ENCODE data around the gene RTN4. TPM values are rescaled to one million over a fixed set of nuclear protein-coding genes. Genes with fewer than 3 reads are reported as not detected.

The RTN4 gene
- polyA plus RNA-seq, 3 donors, result 111 to 163 (median 158) TPM

- Histone ChIP-seq H2AFZ (ENCODE audit: insufficient read depth, low read depth, low read length, poor library complexity, severe bottlenecking) (no peak overlapping the region), H3K27me3 (ENCODE audit: control insufficient read depth in 2 of 2, insufficient read depth in 2 of 2, low read length in 2 of 2) (no peaks in the 10 kb centered on the region), H3K4me3 (replicated peaks in 1 of 3; ENCODE audit: low read depth in 2 of 3, low read length in 3 of 3) (no peak overlapping the region), H3K27ac (ENCODE audit: low read depth in 1 of 2, low read length in 2 of 2) (peak overlapping the region in 1 of 2 donors; percentile 52), H3K4me2 (replicated peaks; ENCODE audit: extremely low read depth, low read length, poor library complexity, severe bottlenecking) (no peak overlapping the region), H3K36me3 (replicated peaks in 1 of 2; ENCODE audit: control insufficient read depth in 1 of 2, insufficient read depth in 2 of 2, low read length in 2 of 2) (no peaks in the 10 kb centered on the region), H4K20me1 (ENCODE audit: insufficient read depth, low read length) (peaks cover 100% of the 10 kb centered on the region), H3K4me1 (ENCODE audit: control insufficient read depth in 1 of 2, insufficient read depth in 2 of 2, low read length in 2 of 2) (peaks cover 44 to 63% of the 10 kb centered on the region in 2 donors), H3K9me3 (replicated peaks in 1 of 2; ENCODE audit: control insufficient read depth in 1 of 2, insufficient read depth in 1 of 2, low read length in 2 of 2) (no peaks in the 10 kb centered on the region), H3K79me2 (ENCODE audit: insufficient read depth, low read length) (peaks cover 100% of the 10 kb centered on the region), H3K9ac (ENCODE audit: insufficient read depth, low read length, poor library complexity, severe bottlenecking) (no peak overlapping the region)
- no CpG with 5 or more reads among the region's 1 CpG for WGBS (ENCODE audit: insufficient coverage)
- DNase-seq, result no peak
- H3K27ac Mint-ChIP-seq, result peak overlapping the region in 4 of 7 donors; percentile 20 to 77 (median 46)
- H3K4me3 Mint-ChIP-seq, result no peak overlapping the region
- H3K36me3 Mint-ChIP-seq, result peaks cover 0 to 6% of the 10 kb centered on the region in 2 donors
- intact Hi-C loops (cut with micrococcal nuclease), result no loop called here
- TF ChIP-seq, protein P1, sequence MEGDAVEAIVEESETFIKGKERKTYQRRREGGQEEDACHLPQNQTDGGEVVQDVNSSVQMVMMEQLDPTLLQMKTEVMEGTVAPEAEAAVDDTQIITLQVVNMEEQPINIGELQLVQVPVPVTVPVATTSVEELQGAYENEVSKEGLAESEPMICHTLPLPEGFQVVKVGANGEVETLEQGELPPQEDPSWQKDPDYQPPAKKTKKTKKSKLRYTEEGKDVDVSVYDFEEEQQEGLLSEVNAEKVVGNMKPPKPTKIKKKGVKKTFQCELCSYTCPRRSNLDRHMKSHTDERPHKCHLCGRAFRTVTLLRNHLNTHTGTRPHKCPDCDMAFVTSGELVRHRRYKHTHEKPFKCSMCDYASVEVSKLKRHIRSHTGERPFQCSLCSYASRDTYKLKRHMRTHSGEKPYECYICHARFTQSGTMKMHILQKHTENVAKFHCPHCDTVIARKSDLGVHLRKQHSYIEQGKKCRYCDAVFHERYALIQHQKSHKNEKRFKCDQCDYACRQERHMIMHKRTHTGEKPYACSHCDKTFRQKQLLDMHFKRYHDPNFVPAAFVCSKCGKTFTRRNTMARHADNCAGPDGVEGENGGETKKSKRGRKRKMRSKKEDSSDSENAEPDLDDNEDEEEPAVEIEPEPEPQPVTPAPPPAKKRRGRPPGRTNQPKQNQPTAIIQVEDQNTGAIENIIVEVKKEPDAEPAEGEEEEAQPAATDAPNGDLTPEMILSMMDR (IDR thresholded peaks at IDR 0.05), result no peak
- H3K27me3 Mint-ChIP-seq (ENCODE audit: low read depth in 3 of 3), result no peaks in the 10 kb centered on the region
- H3K9me3 Mint-ChIP-seq, result no peaks in the 10 kb centered on the region
- H3K4me1 Mint-ChIP-seq, result peaks cover 45% of the 10 kb centered on the region
Measured at GRCh38 chr2:55029098-55029497, 21.2 kb downstream of the RTN4 start.

DNA sequence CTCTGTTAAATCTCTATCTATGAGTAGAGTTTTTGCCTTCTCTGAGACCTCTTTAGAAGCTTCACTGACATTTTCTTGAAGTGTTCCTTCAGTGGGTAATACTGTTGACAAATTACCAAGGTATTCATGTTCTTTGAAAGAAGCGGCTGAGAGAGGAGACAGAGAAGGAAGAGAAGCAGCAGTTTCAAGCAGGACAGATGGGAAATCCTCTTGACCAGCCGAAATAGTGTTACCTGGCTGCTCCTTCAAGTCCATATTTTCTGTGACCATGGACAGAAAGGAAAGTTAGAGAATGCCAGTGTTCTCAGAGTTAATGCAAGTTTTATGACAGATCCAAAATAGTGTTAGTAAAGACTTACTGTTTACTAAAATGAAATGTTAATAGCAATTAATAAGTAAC lies 23.0 kb downstream of the RTN4 start:
- Histone ChIP-seq H3K9me3 (replicated peaks in 1 of 2; ENCODE audit: control insufficient read depth in 1 of 2, insufficient read depth in 1 of 2, low read length in 2 of 2) (no peaks in the 10 kb centered on the region), H3K9ac (ENCODE audit: insufficient read depth, low read length, poor library complexity, severe bottlenecking) (no peak overlapping the region), H3K27me3 (ENCODE audit: control insufficient read depth in 2 of 2, insufficient read depth in 2 of 2, low read length in 2 of 2) (no peaks in the 10 kb centered on the region), H3K4me3 (replicated peaks in 1 of 3; ENCODE audit: low read depth in 2 of 3, low read length in 3 of 3) (no peak overlapping the region), H3K4me2 (replicated peaks; ENCODE audit: extremely low read depth, low read length, poor library complexity, severe bottlenecking) (no peak overlapping the region), H2AFZ (ENCODE audit: insufficient read depth, low read depth, low read length, poor library complexity, severe bottlenecking) (no peak overlapping the region), H3K79me2 (ENCODE audit: insufficient read depth, low read length) (peaks cover 100% of the 10 kb centered on the region), H3K27ac (ENCODE audit: low read depth in 1 of 2, low read length in 2 of 2) (peak overlapping the region in 1 of 2 donors; percentile 55), H4K20me1 (ENCODE audit: insufficient read depth, low read length) (peaks cover 100% of the 10 kb centered on the region), H3K4me1 (ENCODE audit: control insufficient read depth in 1 of 2, insufficient read depth in 2 of 2, low read length in 2 of 2) (peaks cover 47 to 64% of the 10 kb centered on the region in 2 donors), H3K36me3 (replicated peaks in 1 of 2; ENCODE audit: control insufficient read depth in 1 of 2, insufficient read depth in 2 of 2, low read length in 2 of 2) (no peaks in the 10 kb centered on the region)
- Mint-ChIP-seq H3K4me1 (peaks cover 28% of the 10 kb centered on the region), H3K9me3 (no peaks in the 10 kb centered on the region), H3K27ac (no peak overlapping the region), H3K36me3 (peaks cover 0 to 3% of the 10 kb centered on the region in 2 donors), H3K4me3 (no peak overlapping the region), H3K27me3 (ENCODE audit: low read depth in 3 of 3) (no peaks in the 10 kb centered on the region)
- 93% methylated on average over 2 of the region's 2 CpGs for WGBS (ENCODE audit: insufficient coverage)
- intact Hi-C loops (cut with micrococcal nuclease), result no loop called here
- TF ChIP-seq, protein P1 (IDR thresholded peaks at IDR 0.05), result no peak
- no peak for DNase-seq
